ENCODE data around the gene FGF11.

Gene FGF11

DNA sequence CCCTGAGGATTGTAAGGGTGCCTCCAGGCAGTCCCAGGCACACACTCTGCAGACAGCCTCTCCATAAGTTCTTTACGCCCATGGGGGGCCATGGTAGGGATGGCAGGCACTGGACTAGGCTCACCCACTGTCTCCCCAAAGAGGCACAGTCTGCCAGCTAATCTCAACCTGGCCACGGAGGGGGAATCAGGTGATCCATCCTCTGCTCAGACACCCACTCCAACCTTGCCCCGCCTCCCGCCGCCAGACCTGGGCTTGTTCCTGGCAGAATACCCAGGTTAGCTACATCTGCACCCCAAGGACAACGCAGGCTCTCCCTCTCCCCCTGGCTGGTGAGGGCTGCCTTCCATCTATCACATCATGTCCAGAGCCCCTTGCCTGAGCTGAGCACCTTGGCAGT lies 30.4 kb upstream of the FGF11 start:
- DNase-seq = no peak

DNA sequence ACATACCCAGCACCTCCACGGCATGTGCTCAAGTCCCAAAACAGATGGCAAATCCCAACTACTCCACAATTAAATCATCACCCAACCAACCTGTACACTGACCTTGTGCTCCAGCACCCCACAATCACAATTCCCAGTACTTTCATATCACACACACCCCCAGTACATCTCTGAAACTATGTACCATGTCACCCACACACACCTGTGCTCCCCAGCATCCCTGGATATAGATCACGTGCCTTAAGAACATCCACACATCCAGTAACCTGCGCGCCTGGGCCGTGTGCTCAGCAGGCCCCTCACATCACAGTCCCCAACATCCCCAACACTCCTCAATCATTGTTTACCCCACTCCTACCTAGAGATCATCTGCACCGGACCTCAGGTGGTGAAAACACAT lies 29.6 kb upstream of the FGF11 start:
- DNase-seq = no peak

DNA sequence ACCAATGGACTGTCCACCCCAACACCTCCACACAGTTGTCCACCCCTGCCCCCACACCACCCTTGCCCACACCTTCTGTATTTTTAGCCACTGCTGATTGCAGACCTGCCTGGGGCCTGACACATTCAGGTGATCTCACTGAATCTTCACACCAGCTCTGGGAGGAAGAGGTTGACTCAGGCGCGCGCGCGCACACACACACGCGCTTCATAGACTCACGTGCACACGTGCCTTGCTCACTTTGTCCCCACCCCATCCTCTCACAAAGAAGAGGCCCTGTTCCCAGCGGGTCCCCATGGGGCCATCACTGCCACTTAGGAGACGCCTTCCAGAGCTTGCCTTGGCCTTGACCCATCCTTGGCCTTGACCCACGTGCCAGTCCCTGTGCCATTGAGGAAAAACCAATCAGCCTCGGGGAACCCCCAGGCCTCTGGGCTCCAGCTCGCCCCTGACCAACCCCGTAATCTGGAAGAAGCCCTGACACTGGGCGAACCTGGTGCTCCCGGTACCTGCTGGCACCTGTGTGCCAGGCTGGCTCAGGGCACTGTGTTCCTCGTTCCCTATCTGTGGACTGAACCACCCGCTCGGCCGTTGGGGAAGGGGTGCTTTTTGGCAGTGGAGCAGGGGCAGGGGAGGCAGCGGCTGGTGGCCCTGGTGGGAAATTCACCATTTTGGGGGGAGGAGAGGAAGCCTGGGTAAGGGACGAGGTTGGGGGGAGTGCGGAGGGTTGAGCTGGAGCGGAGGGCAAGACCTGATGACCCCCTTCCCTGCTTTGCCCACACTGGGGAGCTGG lies 28.5 kb upstream of the FGF11 start:
- DNase-seq = peak; percentile 15

DNA sequence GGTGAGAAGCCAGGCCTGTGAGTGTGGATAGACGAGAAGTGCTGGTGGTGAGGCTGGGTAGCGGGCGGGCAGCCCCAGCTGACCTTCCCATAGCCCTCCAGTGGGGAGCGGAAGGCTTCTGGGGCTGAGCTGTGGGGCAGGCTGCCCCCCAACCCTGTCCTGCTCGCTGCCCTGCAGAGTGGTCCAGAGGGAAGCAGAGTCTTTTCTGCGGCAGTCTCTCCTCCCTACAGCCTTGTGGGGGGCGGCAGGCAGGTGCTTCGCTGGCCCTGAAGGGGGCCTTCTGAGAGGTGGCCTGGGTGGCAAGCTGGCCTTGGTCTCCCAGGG lies 27.9 kb upstream of the FGF11 start:
- DNase-seq = no peak

DNA sequence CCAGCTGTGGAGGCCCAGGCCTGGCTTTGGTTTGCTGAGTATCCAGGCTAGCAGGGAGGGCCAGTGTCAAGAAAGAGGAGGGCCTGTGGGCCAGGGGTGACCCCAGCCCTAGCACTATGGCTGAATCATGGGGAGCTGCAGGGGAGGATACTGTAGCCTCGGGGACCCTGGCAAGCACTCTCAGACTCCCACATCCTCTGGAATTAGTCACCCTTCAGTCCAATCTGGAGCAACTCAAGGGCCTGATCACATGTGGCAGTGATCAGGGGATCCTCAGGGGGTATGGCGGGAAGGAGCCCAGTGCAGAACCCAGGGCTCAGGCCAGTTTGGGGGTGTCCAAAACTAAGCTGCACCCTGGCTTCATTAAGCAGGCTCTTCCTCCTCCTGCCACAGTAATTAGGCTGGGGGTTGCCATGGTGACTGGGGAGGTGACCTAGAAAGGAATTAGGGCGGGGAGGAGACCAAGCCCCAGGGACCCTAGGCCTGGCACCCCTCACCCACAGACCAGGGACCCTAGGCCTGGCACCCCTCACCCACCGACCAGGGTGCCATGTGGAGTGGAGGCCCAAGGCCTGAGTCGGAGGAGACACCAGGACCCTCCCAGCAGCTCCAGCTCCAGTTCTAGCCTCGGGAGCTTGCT lies 25.8 kb upstream of the FGF11 start:
- no peak for DNase-seq

DNA sequence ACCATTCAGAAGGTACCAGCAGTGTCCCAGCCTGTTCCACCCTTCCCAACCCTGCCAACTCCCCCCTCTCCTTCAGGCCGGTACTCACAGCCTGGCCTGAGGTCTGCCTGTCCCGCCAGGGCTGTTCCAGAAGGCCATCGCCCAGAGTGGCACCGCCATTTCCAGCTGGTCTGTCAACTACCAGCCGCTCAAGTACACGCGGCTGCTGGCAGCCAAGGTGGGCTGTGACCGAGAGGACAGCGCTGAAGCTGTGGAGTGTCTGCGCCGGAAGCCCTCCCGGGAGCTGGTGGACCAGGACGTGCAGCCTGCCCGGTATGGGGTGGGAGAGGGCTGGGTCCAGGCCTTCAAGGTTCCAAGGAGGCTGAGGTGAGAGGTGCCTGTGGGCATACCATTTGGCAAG lies 24.5 kb upstream of the FGF11 start:
- DNase-seq = no peak

DNA sequence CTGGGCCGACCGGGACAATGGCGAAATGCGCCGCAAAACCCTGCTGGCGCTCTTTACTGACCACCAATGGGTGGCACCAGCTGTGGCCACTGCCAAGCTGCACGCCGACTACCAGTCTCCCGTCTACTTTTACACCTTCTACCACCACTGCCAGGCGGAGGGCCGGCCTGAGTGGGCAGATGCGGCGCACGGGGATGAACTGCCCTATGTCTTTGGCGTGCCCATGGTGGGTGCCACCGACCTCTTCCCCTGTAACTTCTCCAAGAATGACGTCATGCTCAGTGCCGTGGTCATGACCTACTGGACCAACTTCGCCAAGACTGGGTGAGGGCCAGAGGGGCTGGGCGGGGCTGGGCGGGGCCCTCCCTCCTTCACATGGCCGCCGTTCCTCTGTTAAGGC lies 23.5 kb upstream of the FGF11 start:
- DNase-seq = no peak

DNA sequence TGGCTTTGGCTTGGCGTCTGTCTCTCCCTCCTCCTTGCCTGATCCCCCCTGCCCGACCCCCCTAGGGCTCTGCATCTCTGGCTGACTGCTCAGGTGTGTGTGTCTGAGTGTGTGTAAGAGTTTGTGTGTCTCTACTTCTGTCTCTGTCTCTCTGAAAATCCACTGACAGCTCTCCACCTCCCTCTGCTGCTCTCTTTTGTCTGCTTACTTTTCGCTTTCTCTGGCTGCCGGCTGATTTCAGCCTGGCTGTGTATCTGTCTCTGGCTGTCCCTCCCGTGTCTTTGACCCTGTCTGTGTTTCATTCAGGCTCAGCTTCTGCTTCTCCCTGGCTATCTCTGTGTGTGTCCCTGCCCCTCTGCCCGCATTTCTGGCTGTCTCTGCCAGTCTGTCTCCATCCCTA lies 23.0 kb upstream of the FGF11 start:
- DNase-seq = no peak

DNA sequence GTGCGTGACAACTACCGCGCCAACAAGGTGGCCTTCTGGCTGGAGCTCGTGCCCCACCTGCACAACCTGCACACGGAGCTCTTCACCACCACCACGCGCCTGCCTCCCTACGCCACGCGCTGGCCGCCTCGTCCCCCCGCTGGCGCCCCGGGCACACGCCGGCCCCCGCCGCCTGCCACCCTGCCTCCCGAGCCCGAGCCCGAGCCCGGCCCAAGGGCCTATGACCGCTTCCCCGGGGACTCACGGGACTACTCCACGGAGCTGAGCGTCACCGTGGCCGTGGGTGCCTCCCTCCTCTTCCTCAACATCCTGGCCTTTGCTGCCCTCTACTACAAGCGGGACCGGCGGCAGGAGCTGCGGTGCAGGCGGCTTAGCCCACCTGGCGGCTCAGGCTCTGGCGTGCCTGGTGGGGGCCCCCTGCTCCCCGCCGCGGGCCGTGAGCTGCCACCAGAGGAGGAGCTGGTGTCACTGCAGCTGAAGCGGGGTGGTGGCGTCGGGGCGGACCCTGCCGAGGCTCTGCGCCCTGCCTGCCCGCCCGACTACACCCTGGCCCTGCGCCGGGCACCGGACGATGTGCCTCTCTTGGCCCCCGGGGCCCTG lies 22.2 kb upstream of the FGF11 start:
- DNase-seq = no peak

DNA sequence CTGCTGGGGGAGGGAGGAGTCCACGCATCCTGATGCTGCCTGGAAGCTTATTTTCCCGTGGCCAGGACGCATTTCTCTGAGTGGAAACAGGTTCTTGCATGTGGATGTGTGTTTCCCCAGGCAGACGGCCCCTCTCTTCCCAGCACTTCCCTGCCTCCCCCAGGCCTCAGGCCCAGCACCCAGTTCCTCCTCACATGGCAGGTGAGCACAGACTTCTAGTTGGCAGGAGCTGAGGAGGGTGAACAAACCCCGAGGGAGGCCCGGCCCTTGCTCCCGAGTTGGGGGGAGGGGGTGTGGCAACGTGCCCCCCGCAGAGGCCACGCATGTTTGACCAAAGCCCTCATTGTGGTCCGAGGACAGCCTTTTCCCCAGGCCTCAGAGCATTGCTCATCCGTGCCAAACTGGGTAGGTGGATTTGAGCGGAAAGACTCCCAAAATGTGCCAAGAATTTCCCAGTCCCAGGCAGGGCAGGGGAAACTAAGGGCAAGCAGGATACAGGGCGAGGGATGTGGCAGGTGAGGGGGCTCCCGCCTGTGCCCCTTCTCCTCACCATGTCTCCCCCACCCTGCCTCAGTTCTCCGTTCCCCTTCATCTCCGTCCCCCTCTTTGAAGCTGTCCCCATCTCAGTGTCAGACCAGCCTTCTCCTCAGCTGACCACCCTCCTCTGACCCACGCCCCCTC lies 20.7 kb upstream of the FGF11 start:
- no peak for DNase-seq

DNA sequence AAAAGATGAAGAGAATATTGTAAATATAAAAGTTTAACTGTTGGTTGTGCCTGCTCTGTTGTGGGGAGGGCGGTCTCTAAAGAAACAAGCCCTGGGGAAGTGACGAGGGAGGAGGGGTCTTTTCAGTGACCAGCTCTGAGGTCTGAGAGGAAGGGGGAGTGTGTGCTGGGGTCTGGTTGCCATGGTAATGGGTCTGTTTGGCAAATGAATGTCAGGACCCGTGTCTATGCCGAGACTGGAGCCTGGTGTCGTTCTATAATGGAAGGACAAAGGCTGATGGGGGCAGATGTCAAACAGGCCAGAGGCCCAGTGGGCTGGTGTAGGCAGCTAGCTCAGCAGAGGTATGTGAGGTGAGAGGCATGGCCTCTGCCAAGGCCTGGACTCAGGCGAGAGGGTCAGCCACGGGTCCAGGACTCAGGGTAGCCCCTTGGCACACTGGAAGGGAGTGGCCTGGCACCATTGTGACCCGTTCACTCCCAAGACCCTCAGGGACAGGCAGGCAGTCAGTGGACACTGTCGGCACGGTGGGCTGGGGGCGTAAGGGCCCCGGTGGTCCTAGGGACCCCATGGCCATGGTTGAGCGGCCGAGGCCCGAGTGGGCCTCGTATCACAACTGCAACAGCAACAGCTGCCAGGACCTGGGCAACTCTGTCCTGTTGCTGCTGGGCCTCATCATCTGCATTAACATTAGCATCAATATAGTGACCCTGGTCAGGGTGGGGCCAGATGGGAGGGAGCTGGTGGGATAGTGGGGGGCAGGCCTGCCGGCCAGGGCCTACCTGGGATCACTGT lies 19.3 kb upstream of the FGF11 start, which contains the start of gene SPEM1:
TSS of gene SPEM1 (plus strand) at position 506 of the 792 bp plus-strand sequence. CDS start at position 567, 61 bp downstream.
- no peak for DNase-seq

DNA sequence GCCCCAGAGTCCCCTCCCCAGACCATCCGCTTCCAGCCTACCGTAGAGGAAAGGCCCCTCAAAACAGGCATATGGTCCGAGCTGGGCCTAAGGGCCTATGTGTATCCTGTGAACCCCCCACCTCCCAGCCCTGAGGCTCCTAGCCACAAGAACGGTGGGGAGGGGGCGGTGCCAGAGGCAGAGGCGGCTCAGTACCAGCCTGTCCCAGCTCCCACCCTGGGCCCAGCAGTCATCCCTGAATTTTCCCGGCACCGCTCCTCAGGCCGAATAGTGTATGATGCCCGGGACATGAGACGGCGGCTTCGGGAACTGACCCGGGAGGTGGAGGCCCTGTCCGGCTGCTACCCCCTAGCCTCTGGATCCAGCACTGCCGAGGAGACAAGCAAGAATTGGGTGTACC lies 18.1 kb upstream of the FGF11 start:
- no peak for DNase-seq

DNA sequence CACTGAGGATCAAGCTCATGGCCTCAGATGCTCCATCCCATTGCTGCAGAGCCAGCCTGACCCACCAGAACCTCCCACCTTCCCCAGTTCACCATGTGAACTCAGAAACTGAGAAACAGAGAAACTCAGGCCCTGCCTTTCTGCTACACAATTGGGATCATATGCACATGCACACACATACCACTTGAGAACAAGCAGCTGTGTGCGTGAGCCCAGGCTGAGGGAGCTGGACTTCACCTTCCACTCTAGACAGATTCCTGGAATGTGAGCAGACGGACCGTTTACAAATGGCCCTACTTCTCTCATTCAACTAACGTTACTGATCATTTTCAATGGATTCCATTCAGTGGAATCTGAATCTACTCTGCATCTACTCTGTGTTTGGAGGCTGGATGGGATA lies 15.6 kb upstream of the FGF11 start:
- DNase-seq = no peak

DNA sequence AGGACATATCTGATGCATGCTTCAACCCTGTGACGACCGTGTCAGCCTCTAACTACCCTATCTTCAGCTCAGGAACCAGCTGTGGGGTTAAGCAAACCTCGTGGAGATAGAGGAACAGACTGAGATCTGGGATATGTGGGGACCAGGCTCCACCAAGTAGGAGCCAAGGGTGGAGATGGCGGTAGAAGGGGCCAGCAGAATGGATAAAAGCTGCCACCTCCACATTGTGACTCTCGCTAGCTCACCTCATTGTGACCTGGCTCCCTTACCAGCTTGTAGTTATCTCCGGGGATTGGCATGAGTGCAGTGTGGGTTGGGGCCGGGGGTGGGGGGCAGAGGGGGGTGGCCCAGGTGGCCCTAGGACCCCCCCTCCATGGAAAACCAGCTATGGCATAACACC lies 14.0 kb upstream of the FGF11 start, which contains the start of gene SPEM2:
TSS of gene SPEM2 (plus strand) at position 301 of the 400 bp plus-strand sequence. CDS start at position 374, 73 bp downstream.
- no peak for DNase-seq

DNA sequence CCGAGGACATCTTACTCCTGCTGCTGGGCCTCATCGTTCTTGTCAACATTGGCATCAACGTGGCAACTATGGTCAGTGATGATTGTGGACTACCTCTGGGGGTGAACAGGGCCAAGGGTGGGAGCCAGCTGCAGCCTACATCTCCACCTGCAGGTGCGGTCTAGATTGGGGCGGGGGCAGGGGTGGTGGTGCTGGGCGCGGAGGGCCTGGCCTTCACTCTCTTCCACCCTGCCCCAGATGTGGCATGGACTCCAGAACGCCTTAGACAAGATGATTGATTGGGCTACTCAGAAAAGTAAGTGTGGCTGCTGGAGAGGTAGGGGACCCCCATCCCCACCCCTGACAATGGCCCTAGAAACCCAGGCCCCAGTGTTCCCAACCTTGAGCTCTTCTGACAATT lies 13.6 kb upstream of the FGF11 start:
- DNase-seq = no peak

DNA sequence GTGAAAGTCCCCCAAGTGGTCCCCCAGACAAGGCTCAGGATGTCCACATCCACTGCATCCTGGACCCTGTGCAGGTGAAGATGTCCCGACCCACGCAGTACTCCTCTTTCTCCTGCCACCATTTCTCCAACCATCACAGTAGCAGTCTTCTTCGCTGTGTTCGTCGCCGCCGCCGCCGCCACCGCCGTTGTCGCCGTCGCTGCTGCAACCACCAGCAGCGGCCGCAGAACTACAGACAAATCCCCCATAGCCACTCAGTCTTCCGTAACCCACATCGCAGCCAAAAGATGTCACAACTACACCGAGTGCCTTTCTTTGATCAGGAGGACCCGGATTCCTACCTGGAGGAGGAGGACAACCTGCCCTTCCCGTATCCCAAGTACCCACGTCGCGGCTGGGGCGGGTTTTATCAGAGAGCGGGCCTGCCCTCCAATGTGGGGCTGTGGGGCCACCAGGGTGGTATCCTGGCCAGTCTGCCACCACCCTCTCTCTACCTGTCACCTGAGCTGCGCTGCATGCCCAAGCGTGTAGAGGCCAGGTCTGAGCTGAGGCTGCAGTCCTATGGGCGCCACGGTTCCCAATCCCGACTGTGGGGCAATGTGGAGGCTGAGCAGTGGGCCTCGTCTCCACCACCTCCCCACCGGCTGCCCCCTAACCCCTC lies 13.0 kb upstream of the FGF11 start:
- no peak for DNase-seq

DNA sequence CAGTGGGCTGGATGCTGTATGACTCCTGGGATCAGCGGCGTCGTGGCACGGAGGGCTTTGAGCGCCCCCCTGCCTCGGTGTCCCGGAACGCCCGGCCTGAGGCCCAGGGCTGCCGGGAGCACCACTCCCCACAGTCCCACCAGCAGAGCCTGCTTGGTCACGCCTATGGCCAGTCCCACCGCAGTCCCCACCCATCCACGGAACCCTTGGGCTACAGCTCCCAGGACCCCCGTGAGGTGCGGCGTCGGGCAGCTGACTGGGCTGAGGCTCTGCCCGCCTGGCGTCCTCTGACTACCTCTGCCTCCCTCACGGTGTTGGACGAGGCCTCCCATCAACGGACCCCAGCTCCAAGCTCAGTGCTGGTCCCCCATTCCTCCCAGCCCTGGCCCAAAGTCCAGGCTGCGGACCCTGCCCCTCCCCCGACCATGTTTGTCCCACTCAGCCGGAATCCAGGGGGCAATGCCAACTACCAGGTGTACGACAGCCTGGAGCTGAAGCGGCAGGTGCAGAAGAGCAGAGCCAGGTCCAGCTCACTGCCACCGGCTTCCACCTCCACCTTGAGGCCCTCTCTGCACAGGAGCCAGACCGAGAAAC lies 12.3 kb upstream of the FGF11 start:
- DNase-seq = no peak

DNA sequence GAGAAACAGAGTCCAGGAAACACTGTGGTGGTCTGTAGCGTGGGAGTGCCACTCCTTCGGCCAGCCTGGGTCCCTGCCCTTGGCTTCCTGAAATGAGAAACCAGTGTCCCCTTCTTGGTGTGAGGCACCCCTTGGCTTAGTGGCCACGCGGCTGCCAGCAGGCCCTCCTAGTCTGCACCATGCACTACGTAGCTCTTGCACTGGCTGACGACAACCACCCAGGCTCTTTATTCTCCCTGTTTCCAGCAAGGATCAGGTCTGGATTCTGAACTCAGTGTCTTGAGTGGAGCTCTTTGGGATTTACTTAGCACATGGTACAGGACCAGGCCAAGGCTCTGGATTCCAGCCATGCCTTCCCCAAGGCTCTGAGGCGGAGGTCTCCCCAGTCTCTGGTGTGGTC lies 11.8 kb upstream of the FGF11 start:
- no peak for DNase-seq

DNA sequence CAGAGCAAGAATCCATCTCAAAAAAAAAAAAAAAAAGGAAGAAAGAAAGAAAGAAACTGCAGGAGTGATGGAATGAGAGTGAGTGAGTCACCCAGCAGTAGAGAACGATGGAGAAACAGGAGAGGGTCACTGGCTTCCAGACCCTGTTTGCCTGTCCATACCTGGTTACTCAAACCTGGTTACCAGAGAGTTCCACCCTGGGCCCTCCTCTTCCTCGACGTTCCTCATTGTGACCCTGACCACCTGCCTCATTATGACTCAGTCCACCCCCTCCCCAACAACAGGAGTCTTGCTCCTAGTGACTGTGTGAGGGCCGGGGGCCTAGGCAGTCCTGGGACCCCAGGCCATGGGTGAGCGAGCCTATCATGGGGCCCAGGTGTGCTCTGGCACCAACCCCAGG lies 10.8 kb upstream of the FGF11 start, which contains the start of gene SPEM3:
TSS of gene SPEM3 (plus strand) at position 301 of the 400 bp plus-strand sequence. CDS start at position 347, 46 bp downstream.
- no peak for DNase-seq

DNA sequence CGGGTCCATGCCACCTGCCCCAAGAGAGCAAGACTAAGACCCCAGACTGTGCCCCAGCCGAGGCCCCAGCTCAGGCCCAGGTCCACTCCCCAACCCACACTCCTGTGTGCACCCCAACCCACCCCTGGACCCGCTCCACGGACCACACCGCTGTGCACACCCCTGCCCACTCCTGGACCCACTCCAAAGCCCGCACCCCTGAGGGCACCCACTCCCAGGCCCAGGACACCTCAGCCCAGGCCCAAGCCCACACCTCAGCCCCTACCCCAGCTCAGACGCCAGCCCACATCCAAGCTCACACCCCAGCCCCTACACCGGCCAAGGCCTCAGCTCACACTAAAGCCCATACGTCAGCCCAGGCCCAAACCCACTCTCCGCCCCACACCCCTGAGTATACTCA lies 9.6 kb upstream of the FGF11 start:
- DNase-seq = no peak

DNA sequence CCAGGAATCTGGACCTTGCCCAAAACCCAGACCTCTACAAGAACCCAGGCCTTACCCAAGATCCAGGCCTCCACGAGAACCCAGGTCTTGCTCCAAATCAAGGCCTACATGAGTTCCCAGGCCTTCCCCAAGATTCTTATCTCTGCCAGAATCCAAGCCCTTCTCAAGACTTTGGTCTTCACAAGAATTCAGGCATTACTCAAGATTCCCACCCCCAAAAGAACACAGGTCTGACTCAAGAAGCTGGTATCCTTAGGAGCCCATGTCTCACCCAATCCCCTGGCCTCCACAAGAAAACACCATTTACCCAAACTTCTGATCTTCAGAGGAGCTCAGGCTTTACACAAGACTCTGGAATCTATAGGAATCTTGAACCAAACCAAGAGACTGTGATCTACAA lies 8.1 kb upstream of the FGF11 start:
- DNase-seq = no peak

DNA sequence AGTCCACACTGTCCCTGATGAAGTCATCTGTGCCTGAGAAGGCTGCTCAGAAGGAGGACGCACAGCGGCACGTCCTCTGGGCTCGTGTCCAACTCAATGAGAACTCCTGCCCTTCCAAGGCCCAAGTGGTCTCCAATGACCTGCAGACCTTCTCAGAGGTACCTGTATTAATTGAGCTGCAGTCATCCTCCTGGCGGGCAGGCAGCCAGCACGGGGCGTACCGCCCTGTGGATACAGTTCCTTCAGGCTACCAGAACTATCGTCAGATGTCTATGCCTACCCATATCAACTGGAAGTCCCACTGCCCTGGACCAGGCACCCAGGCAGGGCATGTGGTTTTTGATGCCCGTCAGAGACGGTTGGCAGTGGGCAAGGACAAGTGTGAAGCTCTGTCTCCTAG lies 7.0 kb upstream of the FGF11 start:
- DNase-seq = no peak

Measured in NK-92 treated with Interleukin-12 subunit alpha and Interleukin-12 subunit beta, amount 100 ng/mL, for 24 hours (cell line).